ENCODE results near the gene NPY. TPM values are rescaled to one million over a fixed set of nuclear protein-coding genes. Genes with fewer than 3 reads are reported as not detected.
"Not testable (repeated sequence)": the region's sequence is repeated elsewhere in the genome, so short reads cannot be mapped to it uniquely, and the experiment has no call there.

The NPY gene
- total RNA-seq, 1 experiment from 2014 or later, result not detected

DNA sequence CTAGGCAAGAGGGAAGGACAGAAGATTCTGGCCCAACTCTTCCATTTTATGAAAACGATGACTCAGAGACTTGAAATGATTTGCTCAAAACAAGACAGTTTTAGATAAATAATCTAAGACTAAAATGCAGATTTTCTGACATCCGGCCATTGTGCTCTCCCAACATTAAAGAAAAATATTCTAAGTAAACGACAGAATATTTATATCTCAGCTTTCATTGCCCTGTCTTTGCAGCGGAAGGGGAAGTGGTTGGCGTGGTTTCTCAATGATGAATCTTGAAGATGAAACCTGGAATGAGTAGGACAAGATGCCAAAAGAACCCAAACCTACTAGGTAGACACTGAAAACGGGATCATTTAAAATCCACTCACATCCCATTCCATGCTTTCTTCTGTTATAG lies 28.9 kb upstream of the NPY start:
- Histone ChIP-seq H2BK120ac (ENCODE audit: low read depth, low read length, poor library complexity, severe bottlenecking) (no peak overlapping the region), H2BK12ac (ENCODE audit: insufficient read length, low read depth, low read length) (no peak overlapping the region), H2AK5ac (ENCODE audit: insufficient read length, low read length) (no peak overlapping the region), H3T11ph (ENCODE audit: low read length) (no peak overlapping the region), H3K23ac (ENCODE audit: insufficient read length, low read depth, low read length) (no peak overlapping the region), H3K18ac (ENCODE audit: insufficient read length, low read depth, low read length) (no peak overlapping the region), H3K23me2 (ENCODE audit: insufficient read length, low read depth, low read length, poor library complexity, severe bottlenecking) (no peaks in the 10 kb centered on the region), H3K4me2 (ENCODE audit: insufficient read depth, insufficient read length, low read length) (no peak overlapping the region), H3K56ac (ENCODE audit: insufficient read length, low read depth, low read length) (no peak overlapping the region), H4K8ac (replicated peaks; ENCODE audit: insufficient read length, low read depth, low read length) (no peak overlapping the region), H2BK15ac (ENCODE audit: low read depth, low read length) (no peak overlapping the region), H3K27ac (ENCODE audit: insufficient read length, low read depth, low read length) (no peak overlapping the region), H3K9ac (ENCODE audit: extremely low read depth, insufficient read length, low read length) (no peak overlapping the region), H3K79me1 (ENCODE audit: insufficient read depth, low read depth, low read length, poor library complexity, severe bottlenecking) (no peaks in the 10 kb centered on the region), H3K4me1 (ENCODE audit: insufficient read depth, low read length) (no peaks in the 10 kb centered on the region), H2BK20ac (ENCODE audit: low read depth, low read length, poor library complexity, severe bottlenecking) (no peak overlapping the region), H4K5ac (ENCODE audit: insufficient read length, low read depth, low read length) (no peak overlapping the region), H3K27me3 (ENCODE audit: insufficient read depth, low read length) (no peaks in the 10 kb centered on the region), H3K79me2 (ENCODE audit: insufficient read depth, low read length) (no peaks in the 10 kb centered on the region), H3K4ac (ENCODE audit: low read depth, low read length) (no peak overlapping the region), H4K20me1 (ENCODE audit: control insufficient read depth, insufficient read depth, insufficient read length) (no peaks in the 10 kb centered on the region), H2BK5ac (ENCODE audit: insufficient read length, low read length) (no peak overlapping the region), H3K14ac (ENCODE audit: insufficient read depth, low read length) (no peak overlapping the region), H2AFZ (ENCODE audit: low read length) (no peak overlapping the region), H3K9me3 (ENCODE audit: control insufficient read depth, low read depth, low read length) (peaks cover 5% of the 10 kb centered on the region), H4K91ac (ENCODE audit: insufficient read length, low read depth, low read length) (no peak overlapping the region)
- peaks cover 0 to 7% (median 7%) of the 10 kb centered on the region in 3 experiments; a peak in 4 of 7 replicates for H3K36me3 Mint-ChIP-seq (ENCODE audit: insufficient read depth in 1 of 3, low read depth in 3 of 3)
- H3K4me3 Mint-ChIP-seq, result no peak overlapping the region
- no peaks in the 10 kb centered on the region for H3K27me3 Mint-ChIP-seq (ENCODE audit: low read depth)
- WGBS (ENCODE audit: extremely low coverage, insufficient read length, low lambda C conversion rate), result no CpG with 5 or more reads among the region's 6 CpGs
- no peak for DNase-seq
- no peak overlapping the region for H3K27ac Mint-ChIP-seq
- H3K4me1 Mint-ChIP-seq, result no peaks in the 10 kb centered on the region
- peaks cover 6 to 8% of the 10 kb centered on the region in 2 experiments; a peak in 3 of 5 replicates for H3K9me3 Mint-ChIP-seq
- TF ChIP-seq CTCF (conservative IDR thresholded peaks at IDR 0.05), result no peak

DNA sequence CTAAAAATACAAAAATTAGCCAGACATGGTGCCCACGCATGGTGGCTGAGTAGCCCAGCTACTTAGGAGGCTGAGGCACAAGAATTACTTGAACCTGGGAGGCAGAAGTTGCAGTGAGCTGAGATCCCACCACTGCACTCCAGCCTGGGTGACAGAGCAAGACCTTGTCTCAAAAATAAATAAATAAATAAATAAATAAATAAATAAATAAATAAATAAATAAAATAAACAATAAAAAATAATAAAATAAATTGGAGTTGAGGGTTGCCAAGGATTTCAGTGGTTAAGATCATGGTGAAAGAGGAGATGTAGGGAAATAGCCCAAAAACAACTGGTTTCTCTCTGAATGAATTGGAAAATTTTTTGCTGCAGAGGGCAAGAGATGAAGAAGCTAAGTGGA lies 25.7 kb upstream of the NPY start:
- not testable (repeated sequence) for DNase-seq; H3K14ac ChIP-seq (ENCODE audit: insufficient read depth, low read length); H2BK5ac ChIP-seq (ENCODE audit: insufficient read length, low read length); H2BK15ac ChIP-seq (ENCODE audit: low read depth, low read length); H3K79me1 ChIP-seq (ENCODE audit: insufficient read depth, low read depth, low read length, poor library complexity, severe bottlenecking); H3K56ac ChIP-seq (ENCODE audit: insufficient read length, low read depth, low read length); H3K27me3 ChIP-seq (ENCODE audit: insufficient read depth, low read length); H3K23me2 ChIP-seq (ENCODE audit: insufficient read length, low read depth, low read length, poor library complexity, severe bottlenecking); H2BK20ac ChIP-seq (ENCODE audit: low read depth, low read length, poor library complexity, severe bottlenecking); H3K4ac ChIP-seq (ENCODE audit: low read depth, low read length); H3K27me3 Mint-ChIP-seq (ENCODE audit: low read depth); H3K9me3 ChIP-seq (ENCODE audit: control insufficient read depth, low read depth, low read length); H4K5ac ChIP-seq (ENCODE audit: insufficient read length, low read depth, low read length); H4K91ac ChIP-seq (ENCODE audit: insufficient read length, low read depth, low read length); H3K27ac ChIP-seq (ENCODE audit: insufficient read length, low read depth, low read length); H3K4me1 ChIP-seq (ENCODE audit: insufficient read depth, low read length); H4K20me1 ChIP-seq (ENCODE audit: control insufficient read depth, insufficient read depth, insufficient read length); H3T11ph ChIP-seq (ENCODE audit: low read length); H3K79me2 ChIP-seq (ENCODE audit: insufficient read depth, low read length); H3K18ac ChIP-seq (ENCODE audit: insufficient read length, low read depth, low read length); H3K27ac Mint-ChIP-seq; H2BK12ac ChIP-seq (ENCODE audit: insufficient read length, low read depth, low read length); H3K9me3 Mint-ChIP-seq; H3K4me1 Mint-ChIP-seq; H3K9ac ChIP-seq (ENCODE audit: extremely low read depth, insufficient read length, low read length); H3K36me3 Mint-ChIP-seq (ENCODE audit: insufficient read depth in 1 of 3, low read depth in 3 of 3); H2BK120ac ChIP-seq (ENCODE audit: low read depth, low read length, poor library complexity, severe bottlenecking); H4K8ac ChIP-seq (replicated peaks; ENCODE audit: insufficient read length, low read depth, low read length); H2AFZ ChIP-seq (ENCODE audit: low read length); H2AK5ac ChIP-seq (ENCODE audit: insufficient read length, low read length); H3K23ac ChIP-seq (ENCODE audit: insufficient read length, low read depth, low read length); H3K4me3 Mint-ChIP-seq; H3K4me2 ChIP-seq (ENCODE audit: insufficient read depth, insufficient read length, low read length)
- WGBS (ENCODE audit: extremely low coverage, insufficient read length, low lambda C conversion rate), result no CpG with 5 or more reads among the region's 1 CpG

All from H9 (cell line).